Iris pigment epithelial cell (primary cell): Measurements from ENCODE around the gene FMNL1.

Source experiments
- DNase-seq: peaks from one replicate; pipeline ENCODE4 v3.0.0-alpha.2; 2011; ENCODE audit warnings: low read depth

The FMNL1 gene, protein sequence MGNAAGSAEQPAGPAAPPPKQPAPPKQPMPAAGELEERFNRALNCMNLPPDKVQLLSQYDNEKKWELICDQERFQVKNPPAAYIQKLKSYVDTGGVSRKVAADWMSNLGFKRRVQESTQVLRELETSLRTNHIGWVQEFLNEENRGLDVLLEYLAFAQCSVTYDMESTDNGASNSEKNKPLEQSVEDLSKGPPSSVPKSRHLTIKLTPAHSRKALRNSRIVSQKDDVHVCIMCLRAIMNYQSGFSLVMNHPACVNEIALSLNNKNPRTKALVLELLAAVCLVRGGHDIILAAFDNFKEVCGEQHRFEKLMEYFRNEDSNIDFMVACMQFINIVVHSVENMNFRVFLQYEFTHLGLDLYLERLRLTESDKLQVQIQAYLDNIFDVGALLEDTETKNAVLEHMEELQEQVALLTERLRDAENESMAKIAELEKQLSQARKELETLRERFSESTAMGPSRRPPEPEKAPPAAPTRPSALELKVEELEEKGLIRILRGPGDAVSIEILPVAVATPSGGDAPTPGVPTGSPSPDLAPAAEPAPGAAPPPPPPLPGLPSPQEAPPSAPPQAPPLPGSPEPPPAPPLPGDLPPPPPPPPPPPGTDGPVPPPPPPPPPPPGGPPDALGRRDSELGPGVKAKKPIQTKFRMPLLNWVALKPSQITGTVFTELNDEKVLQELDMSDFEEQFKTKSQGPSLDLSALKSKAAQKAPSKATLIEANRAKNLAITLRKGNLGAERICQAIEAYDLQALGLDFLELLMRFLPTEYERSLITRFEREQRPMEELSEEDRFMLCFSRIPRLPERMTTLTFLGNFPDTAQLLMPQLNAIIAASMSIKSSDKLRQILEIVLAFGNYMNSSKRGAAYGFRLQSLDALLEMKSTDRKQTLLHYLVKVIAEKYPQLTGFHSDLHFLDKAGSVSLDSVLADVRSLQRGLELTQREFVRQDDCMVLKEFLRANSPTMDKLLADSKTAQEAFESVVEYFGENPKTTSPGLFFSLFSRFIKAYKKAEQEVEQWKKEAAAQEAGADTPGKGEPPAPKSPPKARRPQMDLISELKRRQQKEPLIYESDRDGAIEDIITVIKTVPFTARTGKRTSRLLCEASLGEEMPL

DNA sequence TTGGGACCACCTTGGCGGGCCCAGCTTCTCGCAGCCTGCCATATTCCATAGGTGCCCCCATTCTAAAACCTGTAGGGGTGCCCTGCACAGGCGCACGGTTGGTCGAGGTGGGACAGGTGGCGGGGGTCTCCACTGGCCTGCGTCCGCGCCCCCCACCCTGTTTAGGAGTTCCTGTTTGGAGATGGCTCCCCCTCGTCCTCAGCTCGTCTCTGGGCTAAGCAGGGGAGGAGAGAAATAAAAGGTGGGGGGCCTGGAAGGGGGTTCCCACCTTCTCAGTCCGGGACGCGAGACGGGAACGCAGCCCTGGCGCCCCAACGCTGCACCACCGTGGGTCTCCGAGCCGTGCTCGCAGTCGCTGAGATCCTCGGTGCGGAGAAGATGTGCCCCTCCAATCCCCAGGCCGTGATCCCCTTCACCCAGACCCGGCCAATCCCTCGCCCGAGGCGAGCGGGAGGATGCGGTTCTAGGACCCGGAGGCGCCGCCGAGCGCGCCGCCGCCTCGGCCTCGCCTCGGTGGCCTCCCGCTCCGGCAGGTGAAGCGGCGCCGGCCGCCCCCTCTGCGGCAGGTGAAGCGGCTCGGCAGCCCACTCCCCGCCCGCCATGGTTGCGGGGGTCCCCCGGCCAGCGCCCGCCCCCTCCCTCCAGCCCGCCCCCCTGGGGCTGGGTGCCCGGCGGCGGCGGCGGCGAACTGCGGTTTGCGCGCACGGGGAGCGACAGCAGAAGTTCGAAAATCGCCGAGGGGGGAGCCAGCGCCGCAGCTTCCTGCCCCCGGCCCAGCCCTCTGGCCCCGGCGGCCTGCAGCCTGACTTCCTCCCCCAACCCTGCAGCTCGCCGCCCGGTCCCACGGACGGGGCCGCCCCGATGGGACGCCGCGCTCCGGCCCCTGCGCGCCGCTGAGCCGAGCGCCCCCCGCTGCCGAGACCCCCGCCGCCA, at the start of gene FMNL1:
Gene FMNL1 (plus strand): TSS at position 805 of the 933 bp plus-strand sequence. CDS start 240 bp downstream, outside the sequence.
- no peak for DNase-seq

DNA sequence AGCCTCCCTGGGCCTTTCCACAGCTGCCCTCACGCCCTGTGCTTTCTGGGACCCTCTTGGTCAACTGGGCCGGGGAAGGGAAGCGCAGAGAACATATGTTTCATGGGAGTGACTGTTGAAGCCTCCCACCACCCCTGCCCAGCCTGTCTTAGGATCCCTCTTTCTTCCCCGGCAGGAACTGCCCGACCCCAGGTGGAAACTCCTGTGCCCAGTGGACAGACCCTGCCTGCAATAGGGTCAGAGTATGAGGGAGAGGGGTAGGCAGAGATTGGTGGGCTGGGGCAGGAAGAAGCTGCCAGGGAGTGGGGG, 49.5 kb upstream of the FMNL1 start:
- DNase-seq = no peak

DNA sequence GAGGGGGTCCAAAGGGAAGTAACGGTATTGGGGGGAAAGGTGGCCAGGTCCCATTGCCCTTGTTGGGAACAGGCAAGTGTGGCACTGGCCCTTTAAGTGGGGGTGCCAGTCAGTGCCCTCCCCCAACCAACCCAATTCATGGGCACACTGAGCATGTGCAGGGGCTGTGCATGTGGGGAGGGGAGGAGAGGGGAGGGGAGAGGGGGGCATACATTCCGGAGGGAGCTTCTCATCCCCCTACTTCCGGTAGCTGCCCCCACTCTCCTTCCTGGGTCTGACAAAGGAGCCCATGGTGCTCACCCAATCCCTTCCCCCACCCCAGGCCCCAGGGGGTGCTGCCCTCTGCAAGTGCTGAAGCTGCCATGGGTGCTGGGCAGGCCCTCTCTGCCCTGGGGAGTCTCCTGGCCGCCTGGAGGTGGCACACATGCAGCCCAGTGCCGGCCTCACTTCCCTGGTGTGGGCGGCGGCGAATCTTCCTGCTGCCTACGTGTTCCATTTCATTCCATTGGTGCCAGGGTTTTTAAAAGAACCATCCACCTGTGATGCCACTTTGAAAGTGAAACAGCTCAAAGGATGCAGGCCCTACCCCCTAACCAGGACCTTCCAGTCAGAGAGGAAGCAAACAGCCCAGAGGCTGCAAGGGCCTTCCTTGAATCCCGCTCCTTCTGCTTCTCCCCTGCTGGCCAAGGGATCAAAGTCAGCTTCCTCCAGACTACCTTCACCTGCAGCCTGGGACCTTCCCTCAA, 49.0 kb upstream of the FMNL1 start:
- DNase-seq = no peak

DNA sequence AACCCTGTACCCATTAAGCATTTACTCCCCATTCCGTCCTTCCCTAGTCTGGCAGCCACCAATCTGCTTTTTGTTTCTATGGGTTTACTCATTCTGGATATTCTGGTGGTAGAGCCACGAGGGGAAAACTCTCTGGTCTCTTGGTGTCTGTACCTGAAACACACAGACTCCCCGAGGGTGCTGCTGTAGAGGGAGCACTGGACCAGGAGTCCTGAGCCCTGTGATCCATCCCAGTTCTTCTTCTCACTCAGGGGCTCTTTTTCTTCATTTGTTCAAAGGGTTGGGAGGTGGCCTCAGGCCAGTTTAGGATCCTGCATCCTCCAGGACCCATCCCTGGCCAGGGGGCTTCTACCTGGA, 45.9 kb upstream of the FMNL1 start:
- DNase-seq = no peak

DNA sequence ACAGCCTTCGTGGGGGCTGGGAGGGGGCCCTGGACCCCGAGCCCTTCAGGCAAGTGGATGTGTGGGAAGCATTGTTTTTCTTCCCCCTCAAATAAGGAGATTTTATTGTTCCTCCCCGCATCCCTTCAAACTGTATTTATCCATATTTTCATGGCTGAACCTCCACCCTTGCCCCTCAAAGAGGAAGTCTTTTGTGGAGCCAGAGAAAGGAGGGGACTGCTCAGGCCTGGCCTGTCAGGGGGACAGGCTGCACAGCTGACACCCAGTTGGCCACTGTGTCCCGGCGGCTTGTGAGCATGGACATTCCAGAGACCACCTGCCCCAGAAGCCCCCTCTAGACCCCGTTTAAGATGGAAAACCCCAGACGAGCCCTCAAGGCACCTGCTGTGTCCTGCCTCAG, 44.1 kb upstream of the FMNL1 start:
- DNase-seq = no peak

DNA sequence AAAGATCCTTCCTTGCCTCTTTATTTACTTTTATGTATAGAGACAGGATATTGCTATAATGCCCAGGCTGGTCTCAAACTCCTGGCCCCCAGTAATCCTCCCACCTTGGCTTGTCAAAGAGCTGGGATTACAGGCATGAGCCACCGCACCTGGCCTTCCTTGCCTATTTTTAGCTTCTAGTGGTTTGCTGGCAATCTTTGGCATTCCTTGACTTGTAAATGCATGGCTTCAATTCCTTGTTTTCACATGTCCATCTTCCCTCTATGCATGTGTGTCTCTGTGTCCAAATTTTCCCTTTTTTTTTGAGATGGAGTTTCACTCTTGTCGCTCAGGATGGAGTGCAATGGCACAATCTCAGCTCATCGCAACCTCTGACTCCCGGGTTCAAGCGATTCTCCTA, 37.5 kb upstream of the FMNL1 start:
- no peak for DNase-seq

DNA sequence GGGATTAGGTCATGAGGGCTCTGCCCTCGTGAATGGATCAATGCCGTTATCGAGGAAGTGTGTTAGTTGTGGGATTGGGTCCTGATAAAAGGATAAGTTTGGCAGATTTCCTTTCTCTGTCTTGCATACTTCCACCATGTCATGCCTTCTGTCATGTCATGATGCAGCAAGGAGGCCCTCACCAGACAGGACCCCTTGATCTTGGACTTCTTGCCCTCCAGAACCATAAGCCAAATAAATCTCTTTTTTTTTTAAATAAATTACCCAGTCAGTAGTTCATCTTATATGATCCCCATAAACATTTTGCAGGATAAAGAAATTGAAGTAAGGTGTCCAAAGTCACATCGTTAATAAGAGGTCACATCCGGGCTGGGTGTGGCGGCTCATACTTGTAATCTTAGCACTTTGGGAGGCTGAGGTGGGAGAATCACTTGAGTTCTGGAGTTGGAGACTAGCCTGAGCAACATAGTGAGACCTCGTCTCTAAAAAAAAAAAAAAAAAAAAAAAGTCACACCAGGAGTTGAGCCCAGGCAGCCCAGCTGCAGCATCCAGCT, 34.8 kb upstream of the FMNL1 start:
- no peak for DNase-seq

DNA sequence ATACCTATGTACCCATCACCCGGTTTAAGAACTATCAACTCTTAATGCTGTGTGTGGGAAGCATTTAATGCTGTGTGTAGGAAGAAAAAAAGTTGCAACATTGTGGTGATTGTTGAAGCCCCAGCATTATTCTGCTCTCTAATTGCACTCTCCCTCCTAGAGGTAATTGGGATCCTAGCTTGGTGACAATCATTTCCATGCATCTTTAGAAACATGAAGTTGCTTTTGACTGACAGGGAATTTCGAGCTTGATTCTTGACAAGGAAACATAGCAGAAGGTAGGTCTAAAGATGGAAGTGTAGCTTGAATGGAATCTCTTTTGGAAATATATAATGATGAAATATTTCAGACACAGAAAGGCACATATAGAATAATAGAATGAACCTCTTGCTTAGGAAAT, 32.7 kb upstream of the FMNL1 start:
- DNase-seq = no peak

DNA sequence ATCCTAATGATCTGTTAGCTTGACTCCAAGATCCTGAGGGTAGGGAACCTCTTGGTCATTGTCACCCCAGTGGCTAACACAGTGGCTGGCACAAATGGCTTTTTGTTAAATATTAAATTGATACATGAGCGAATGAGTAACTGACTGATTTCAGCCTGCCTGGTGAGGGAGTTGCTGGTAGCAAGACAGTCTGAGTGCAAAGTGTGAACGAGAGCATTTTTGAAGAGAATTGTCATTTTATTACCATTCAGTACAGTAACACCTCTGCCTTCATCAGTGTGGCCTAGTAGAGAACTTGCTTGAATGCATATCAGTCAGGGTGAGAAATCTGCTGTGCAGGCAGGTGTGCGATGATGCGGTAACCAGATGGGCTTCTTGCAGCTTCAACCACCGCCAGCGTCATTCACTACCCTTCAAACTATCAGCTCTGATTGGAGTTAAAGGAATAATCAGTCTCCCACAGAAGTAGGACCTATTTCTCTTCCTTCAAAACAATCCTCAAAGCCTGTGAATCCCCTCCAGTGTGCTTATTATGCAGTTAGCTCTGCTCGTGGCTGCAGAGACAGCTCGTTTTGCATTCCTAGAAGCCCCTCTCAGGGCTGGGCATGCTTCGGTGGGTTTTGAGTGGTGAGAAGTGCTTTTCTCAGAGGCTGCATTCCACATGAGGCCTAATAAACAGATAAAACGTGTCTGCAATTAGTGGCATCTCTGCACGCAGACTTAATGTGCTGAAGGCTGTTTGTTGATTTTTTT, 31.0 kb upstream of the FMNL1 start:
- no peak for DNase-seq

DNA sequence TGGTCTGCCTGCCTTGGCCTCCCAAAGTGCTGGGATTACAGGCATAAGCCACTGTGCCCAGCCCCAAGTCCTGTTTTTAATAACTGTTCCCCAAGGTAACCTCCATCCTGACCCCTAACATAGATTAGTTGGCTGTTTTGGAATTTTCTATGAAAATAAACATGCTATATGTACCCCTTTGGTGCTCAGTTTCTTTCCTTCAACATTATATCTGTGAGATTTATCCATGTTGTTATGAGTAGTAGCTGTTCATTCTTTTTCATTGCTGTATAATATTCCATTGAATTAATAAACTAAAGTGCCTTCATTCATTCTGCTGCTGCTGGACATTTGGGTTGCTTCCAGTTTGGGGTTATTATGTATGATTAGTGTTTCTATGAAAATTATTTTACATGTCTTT, 26.3 kb upstream of the FMNL1 start:
- no peak for DNase-seq

DNA sequence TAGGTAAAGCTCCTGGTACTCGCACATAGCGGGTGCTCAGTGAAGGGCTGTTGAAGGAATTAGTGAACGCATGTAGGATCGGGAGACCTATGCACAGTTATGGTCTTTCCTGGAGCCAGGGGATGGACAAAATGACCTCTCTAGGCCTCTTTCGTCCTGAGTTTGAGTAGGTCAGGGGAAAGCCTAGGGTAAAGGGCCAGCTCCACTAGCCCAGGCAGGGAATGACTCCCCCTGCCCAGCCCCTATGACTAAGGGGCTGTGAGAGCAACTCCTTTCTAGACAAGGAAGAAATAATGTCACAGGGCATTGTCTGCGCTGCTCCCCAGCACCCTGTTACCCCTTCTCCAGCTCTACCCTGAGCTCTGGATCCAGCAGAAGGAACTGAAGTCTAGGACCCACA, 24.6 kb upstream of the FMNL1 start:
- no peak for DNase-seq

DNA sequence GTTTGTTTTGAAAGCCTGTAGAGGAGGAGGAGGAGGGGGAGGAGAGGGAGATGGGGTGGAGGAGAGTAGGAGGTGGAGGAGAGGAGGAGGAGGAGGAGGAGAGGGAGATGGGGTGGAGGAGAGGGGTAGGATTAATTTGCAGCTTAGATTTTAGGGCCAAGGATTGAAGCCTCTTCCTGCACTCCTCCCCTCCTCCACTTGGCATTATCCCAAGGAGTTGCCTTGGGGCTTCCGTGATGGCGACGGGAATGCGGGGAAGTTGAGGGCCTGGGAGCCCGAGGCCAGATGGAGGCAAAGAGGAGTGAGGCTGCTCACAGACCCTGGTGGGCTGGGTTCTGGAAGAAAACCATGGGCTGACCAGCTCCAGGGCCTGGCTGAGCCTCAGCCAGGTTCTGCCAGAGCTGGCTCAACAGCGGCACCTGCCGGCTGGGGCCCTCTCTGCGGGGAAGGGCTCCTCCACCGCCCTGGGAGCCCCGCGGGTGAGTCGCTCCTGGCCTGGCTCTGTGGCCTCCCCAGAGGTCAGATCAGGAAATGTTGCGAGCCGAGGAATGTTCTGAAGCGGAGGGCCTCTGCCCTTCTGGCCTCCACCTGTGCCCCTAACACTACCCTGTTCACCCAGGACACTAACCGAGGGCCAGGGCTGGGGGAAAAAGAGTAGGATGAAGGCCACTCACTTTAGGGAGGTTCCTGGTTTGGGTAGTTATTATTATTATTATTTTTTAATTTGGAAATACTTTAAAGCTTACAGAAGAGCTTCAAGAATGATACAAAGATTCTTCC, 23.9 kb upstream of the FMNL1 start:
- DNase-seq = peak; percentile 75

DNA sequence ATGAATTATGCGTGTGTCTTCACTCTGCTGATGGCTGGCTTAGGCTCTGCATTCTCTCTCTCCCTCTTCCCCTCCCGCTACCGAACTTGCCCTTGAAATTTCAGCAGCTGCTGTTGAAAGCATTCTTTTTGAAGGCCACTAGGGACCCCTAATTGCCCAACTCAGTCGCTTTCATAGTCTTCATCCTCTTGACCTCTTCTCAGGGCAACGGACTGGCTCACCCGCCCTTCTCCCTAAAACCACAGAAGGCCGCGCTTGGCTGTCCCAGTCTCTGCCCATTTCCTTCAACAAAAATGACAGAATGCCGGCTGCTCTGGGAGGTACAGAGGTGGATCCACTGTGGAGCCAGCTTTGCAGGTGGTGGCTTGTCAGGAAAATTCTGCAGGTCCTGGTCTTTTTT, 21.0 kb upstream of the FMNL1 start:
- DNase-seq = no peak

DNA sequence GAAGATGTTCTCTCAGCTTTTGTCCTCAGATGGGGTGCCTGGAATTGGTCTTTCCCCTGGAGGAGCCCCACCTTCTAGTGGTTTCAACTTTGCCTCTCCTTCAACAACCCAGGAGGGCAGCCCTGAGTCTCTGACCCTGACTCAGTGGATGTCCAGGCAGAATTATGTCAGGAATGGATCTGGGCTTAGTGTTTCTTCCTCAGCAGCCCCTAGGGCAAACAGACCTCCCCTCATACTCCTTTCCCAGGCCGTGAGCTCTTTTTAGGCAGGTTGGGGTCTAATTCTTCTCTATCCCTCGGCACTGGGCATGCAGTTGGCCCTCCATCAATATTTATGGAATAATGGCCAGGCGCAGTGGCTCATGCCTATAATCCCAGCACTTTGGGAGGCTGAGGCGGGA, 20.2 kb upstream of the FMNL1 start:
- DNase-seq = no peak

DNA sequence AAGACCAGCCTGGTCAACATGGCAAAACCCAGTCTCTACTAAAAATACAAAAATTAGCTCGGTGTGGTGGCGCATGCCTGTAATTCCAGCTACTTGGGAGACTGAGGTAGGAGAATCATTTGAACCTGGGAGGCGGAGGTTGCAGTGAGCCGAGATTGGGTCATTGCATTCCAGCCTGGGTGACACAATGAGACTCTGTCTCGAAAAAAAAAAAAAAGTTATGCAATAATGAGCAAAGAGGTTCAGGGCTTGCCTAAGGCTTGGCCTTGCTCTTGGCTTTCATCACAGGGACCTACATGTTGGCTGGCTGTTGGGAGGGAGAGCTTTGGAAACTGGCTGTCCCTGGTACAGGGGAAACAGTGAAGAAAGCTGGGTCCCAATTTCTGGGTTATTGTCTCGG, 19.8 kb upstream of the FMNL1 start:
- DNase-seq = peak; percentile 77

DNA sequence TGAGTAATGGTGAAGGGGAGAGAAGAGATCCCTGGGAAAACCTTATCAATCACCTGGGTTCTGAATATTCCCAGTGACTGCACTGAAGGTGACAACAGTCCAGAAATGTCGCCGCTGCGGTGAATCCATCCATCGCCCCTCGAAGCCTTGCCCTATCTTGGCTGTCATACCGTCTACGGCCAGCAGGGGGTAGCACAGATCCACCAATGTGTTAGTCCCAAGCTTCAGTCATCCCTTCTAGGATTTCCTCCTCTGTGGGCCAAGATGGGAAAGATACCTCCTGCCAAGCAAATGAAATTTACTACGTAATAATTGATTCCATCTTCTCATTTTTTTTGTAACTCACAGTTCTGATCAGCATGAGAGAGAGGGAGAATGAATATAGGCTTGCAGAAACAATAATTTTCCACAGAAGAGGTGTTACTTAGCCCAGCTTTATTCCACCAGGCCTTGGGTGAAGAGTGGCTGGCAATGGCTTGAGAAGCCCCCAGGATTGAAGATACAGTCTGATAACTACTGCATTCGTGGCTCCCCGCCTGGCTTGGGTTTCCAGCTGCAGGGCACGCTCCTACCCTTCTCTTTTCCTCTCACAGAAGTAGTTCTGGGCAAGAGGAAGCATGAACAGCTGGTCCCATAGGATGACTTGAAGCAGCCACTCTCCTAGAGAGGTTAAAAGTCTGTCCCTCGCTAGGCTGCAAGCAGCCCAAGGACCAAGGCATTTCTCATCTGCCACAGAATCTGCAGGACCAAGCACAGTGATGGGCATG, 2.6 kb upstream of the FMNL1 start:
- DNase-seq = peak; percentile 74

DNA sequence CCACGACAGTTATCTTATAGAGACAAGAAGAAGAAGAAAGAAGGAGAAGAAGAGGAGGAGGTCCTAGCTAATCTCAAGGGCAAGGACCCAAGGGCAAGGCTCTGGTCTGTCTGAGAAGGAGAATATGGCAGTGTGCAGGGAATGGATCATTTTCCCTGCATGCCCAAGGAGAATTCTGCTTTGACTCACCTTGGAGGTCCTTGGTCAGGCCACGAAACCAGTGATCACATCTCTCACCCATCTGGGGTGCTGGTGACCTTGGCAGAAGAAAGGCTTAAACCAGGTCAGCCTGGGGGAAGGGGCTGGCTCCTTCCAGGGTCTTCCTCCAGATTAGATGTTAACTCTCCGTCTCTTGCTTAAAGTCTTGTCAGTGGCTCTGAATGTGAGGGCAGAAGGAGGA, 1.6 kb upstream of the FMNL1 start:
- DNase-seq = no peak

DNA sequence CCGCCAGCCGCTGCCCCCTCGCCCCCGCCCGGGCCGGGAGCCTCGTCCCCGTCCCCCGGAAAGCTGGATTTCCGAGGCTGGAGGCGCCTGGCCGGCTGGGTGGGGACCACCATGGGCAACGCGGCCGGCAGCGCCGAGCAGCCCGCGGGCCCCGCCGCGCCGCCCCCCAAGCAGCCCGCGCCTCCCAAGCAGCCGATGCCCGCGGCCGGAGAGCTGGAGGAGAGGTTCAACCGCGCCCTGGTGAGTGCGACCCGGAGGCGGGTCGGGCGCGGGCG, 266 bp downstream of the FMNL1 start:
- no peak for DNase-seq
